HG03039 (cell line): ENCODE results near the gene ESCO1.
A peak's percentile ranks its signal among the peaks of the same experiment; 100 is the strongest.
"Not testable (repeated sequence)": the region's sequence is repeated elsewhere in the genome, so short reads cannot be mapped to it uniquely, and the experiment has no call there.

Experiments used
- ATAC-seq: cut with Tn5 transposase; IDR thresholded peaks from one replicate; pipeline ENCODE4 v1.9.1; 2021; ENCODE audit warnings: mild to moderate bottlenecking, moderate library complexity; ENCODE audit not compliant: unreplicated experiment

ESCO1 gene

GRCh38 chr18:21600526-21601410, at the start of gene ESCO1:
TSS of gene ESCO1 (minus strand) at chr18:21600704. CDS start at chr18:21574843, 25,861 bp downstream.
- peak; percentile 82 for ATAC-seq

GRCh38 chr18:21640375-21640774, 39.9 kb upstream of the ESCO1 start:
- ATAC-seq: not testable (repeated sequence)

- ATAC-seq: no peak
Measured at GRCh38 chr18:21638822-21639221, 38.3 kb upstream of the ESCO1 start.

- ATAC-seq: no peak
Measured at GRCh38 chr18:21636769-21637168, 36.3 kb upstream of the ESCO1 start.

- no peak for ATAC-seq
Measured at GRCh38 chr18:21634588-21635199, 34.2 kb upstream of the ESCO1 start.

GRCh38 chr18:21632393-21632792, 31.9 kb upstream of the ESCO1 start:
- no peak for ATAC-seq

- peak; percentile 90 for ATAC-seq
Measured at GRCh38 chr18:21629089-21629832, 28.8 kb upstream of the ESCO1 start.

- not testable (repeated sequence) for ATAC-seq
Measured at GRCh38 chr18:21621640-21622039, 21.1 kb upstream of the ESCO1 start.

GRCh38 chr18:21612125-21613039, 11.9 kb upstream of the ESCO1 start, which contains the start of gene SNRPD1:
TSS of gene SNRPD1 (plus strand) at chr18:21612314. CDS start at chr18:21612430, 116 bp downstream.
- peak; percentile 99 for ATAC-seq

- not testable (repeated sequence) for ATAC-seq
Measured at GRCh38 chr18:21611401-21612124, 11.1 kb upstream of the ESCO1 start.

GRCh38 chr18:21605213-21605612, 4.7 kb upstream of the ESCO1 start:
- no peak for ATAC-seq

- ATAC-seq: no peak
Measured at GRCh38 chr18:21604671-21605070, 4.2 kb upstream of the ESCO1 start.

- ATAC-seq: no peak
Measured at GRCh38 chr18:21602299-21602587, 1.7 kb upstream of the ESCO1 start.

GRCh38 chr18:21599585-21600525, 649 bp downstream of the ESCO1 start:
- ATAC-seq: peak; percentile 38

- no peak for ATAC-seq
Measured at GRCh38 chr18:21598726-21599584, 1.5 kb downstream of the ESCO1 start.

- no peak for ATAC-seq
Measured at GRCh38 chr18:21597620-21598019, 2.9 kb downstream of the ESCO1 start.

GRCh38 chr18:21593540-21594257, 6.8 kb downstream of the ESCO1 start:
- ATAC-seq: no peak
